Measurements from ENCODE around the gene NOTCH4. TPM values are rescaled to one million over a fixed set of nuclear protein-coding genes. Genes with fewer than 3 reads are reported as not detected.

Gene NOTCH4
- total and polyA plus RNA-seq, 2 donors (not counting 1 experiment from before 2014, with no cell fraction given), result 0.42 to 0.99 TPM

- no peak for DNase-seq (ENCODE audit: low read depth in 2 of 2)
- Histone ChIP-seq H3K36me3 (ENCODE audit: control insufficient read depth, insufficient read depth, low read length) (peaks cover 33% of the 10 kb centered on the region), H3K9ac (ENCODE audit: insufficient read depth, low read length) (no peak overlapping the region), H3K4me3 (replicated peaks in 1 of 4; ENCODE audit: control extremely low read depth in 1 of 4, insufficient read depth in 1 of 4, low read depth in 3 of 4, low read length in 4 of 4) (no peak overlapping the region), H3K4me2 (ENCODE audit: extremely low read depth, insufficient read depth, low read length) (no peak overlapping the region), H3K79me2 (ENCODE audit: control insufficient read depth, insufficient read depth, low read length) (peaks cover 12% of the 10 kb centered on the region), H4K20me1 (ENCODE audit: control insufficient read depth, extremely low read depth, insufficient read depth, low read length) (no peaks in the 10 kb centered on the region), H3K4me1 (ENCODE audit: control insufficient read depth, extremely low read depth, insufficient read depth, low read length) (peaks cover 2% of the 10 kb centered on the region), H3K27me3 (ENCODE audit: control insufficient read depth, insufficient read depth, low read length) (no peaks in the 10 kb centered on the region), H3K27ac (ENCODE audit: insufficient read depth, low read length) (no peak overlapping the region), H2AFZ (ENCODE audit: low read length) (no peak overlapping the region), H3K9me3 (ENCODE audit: control insufficient read depth, insufficient read depth, low read depth, low read length) (no peaks in the 10 kb centered on the region)
- TF ChIP-seq EZH2 (IDR thresholded peaks at IDR 0.05; ENCODE audit: low read length, missing control alignments), result no peak
- TF ChIP-seq CTCF (conservative IDR thresholded peaks at IDR 0.05 in 1 of 2, IDR thresholded peaks at IDR 0.05 in 1 of 2; ENCODE audit: low read depth in 1 of 2, low read length in 2 of 2), result no peak
Measured at GRCh38 chr6:32168807-32169591, 54.9 kb downstream of the NOTCH4 start.

GRCh38 chr6:32168350-32168749 lies 55.5 kb downstream of the NOTCH4 start:
- no peaks in the 10 kb centered on the region for H3K9me3 ChIP-seq (ENCODE audit: control insufficient read depth, insufficient read depth, low read depth, low read length)
- no peak overlapping the region for H3K4me2 ChIP-seq (ENCODE audit: extremely low read depth, insufficient read depth, low read length)
- no peak overlapping the region for H3K27ac ChIP-seq (ENCODE audit: insufficient read depth, low read length)
- no peaks in the 10 kb centered on the region for H3K27me3 ChIP-seq (ENCODE audit: control insufficient read depth, insufficient read depth, low read length)
- no peak overlapping the region for H2AFZ ChIP-seq (ENCODE audit: low read length)
- H4K20me1 ChIP-seq (ENCODE audit: control insufficient read depth, extremely low read depth, insufficient read depth, low read length), result no peaks in the 10 kb centered on the region
- no peak overlapping the region for H3K4me3 ChIP-seq (replicated peaks in 1 of 4; ENCODE audit: control extremely low read depth in 1 of 4, insufficient read depth in 1 of 4, low read depth in 3 of 4, low read length in 4 of 4)
- no peak for TF ChIP-seq CTCF (conservative IDR thresholded peaks at IDR 0.05 in 1 of 2, IDR thresholded peaks at IDR 0.05 in 1 of 2; ENCODE audit: low read depth in 1 of 2, low read length in 2 of 2)
- no peak for TF ChIP-seq EZH2 (IDR thresholded peaks at IDR 0.05; ENCODE audit: low read length, missing control alignments)
- DNase-seq (ENCODE audit: low read depth in 2 of 2), result no peak
- H3K4me1 ChIP-seq (ENCODE audit: control insufficient read depth, extremely low read depth, insufficient read depth, low read length), result peaks cover 2% of the 10 kb centered on the region
- H3K79me2 ChIP-seq (ENCODE audit: control insufficient read depth, insufficient read depth, low read length), result peaks cover 7% of the 10 kb centered on the region
- H3K9ac ChIP-seq (ENCODE audit: insufficient read depth, low read length), result no peak overlapping the region
- peaks cover 31% of the 10 kb centered on the region for H3K36me3 ChIP-seq (ENCODE audit: control insufficient read depth, insufficient read depth, low read length)

- H3K9me3 ChIP-seq (ENCODE audit: control insufficient read depth, insufficient read depth, low read depth, low read length), result no peaks in the 10 kb centered on the region
- peaks cover under 1% of the 10 kb centered on the region for H3K4me1 ChIP-seq (ENCODE audit: control insufficient read depth, extremely low read depth, insufficient read depth, low read length)
- H3K27me3 ChIP-seq (ENCODE audit: control insufficient read depth, insufficient read depth, low read length), result no peaks in the 10 kb centered on the region
- no peak overlapping the region for H3K9ac ChIP-seq (ENCODE audit: insufficient read depth, low read length)
- H2AFZ ChIP-seq (ENCODE audit: low read length), result no peak overlapping the region
- H3K79me2 ChIP-seq (ENCODE audit: control insufficient read depth, insufficient read depth, low read length), result peaks cover 1% of the 10 kb centered on the region
- no peak overlapping the region for H3K4me2 ChIP-seq (ENCODE audit: extremely low read depth, insufficient read depth, low read length)
- peaks cover 33% of the 10 kb centered on the region for H3K36me3 ChIP-seq (ENCODE audit: control insufficient read depth, insufficient read depth, low read length)
- H3K27ac ChIP-seq (ENCODE audit: insufficient read depth, low read length), result no peak overlapping the region
- H4K20me1 ChIP-seq (ENCODE audit: control insufficient read depth, extremely low read depth, insufficient read depth, low read length), result no peaks in the 10 kb centered on the region
- H3K4me3 ChIP-seq (replicated peaks in 1 of 4; ENCODE audit: control extremely low read depth in 1 of 4, insufficient read depth in 1 of 4, low read depth in 3 of 4, low read length in 4 of 4), result no peak overlapping the region
- no peak for TF ChIP-seq CTCF (conservative IDR thresholded peaks at IDR 0.05 in 1 of 2, IDR thresholded peaks at IDR 0.05 in 1 of 2; ENCODE audit: low read depth in 1 of 2, low read length in 2 of 2)
- TF ChIP-seq EZH2 (IDR thresholded peaks at IDR 0.05; ENCODE audit: low read length, missing control alignments), result no peak
- no peak for DNase-seq (ENCODE audit: low read depth in 2 of 2)
Measured at GRCh38 chr6:32167761-32168262, 56.1 kb downstream of the NOTCH4 start.
